ENCODE data around the gene RAMP1.

- no peak for TF ChIP-seq CTCF (IDR thresholded peaks at IDR 0.05 in 2 of 3, conservative IDR thresholded peaks at IDR 0.05 in 1 of 3; ENCODE audit: borderline replicate concordance in 1 of 3, insufficient read depth in 1 of 3, low read depth in 2 of 3, low read length in 2 of 3)
- no peak for TF ChIP-seq POLR2A (IDR thresholded peaks at IDR 0.05; ENCODE audit: borderline replicate concordance, extremely low read depth, insufficient read depth, insufficient read length)
- TF ChIP-seq EZH2phosphoT487 (IDR thresholded peaks at IDR 0.05; ENCODE audit: borderline replicate concordance) = no peak
- TF ChIP-seq FOSL1 (IDR thresholded peaks at IDR 0.05; ENCODE audit: low read depth) = no peak
- TF ChIP-seq, protein P1, sequence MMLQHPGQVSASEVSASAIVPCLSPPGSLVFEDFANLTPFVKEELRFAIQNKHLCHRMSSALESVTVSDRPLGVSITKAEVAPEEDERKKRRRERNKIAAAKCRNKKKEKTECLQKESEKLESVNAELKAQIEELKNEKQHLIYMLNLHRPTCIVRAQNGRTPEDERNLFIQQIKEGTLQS (IDR thresholded peaks at IDR 0.05) = no peak
- TF ChIP-seq ZFX (IDR thresholded peaks at IDR 0.05) = no peak
- no peak for TF ChIP-seq EZH2 (IDR thresholded peaks at IDR 0.05)
These were observed 9.4 kb downstream of the RAMP1 start for GRCh38 chr2:237868631-237869342.
